ENCODE data around the gene ATP5PO. TPM values are rescaled to one million over a fixed set of nuclear protein-coding genes. Genes with fewer than 3 reads are reported as not detected.
"Not testable (repeated sequence)": the region's sequence is repeated elsewhere in the genome, so short reads cannot be mapped to it uniquely, and the experiment has no call there.

ATP5PO gene
- total RNA-seq, 3 donors from 2014 or later (not counting 1 experiment from before 2014, with no cell fraction given), result 80.4 to 95.4 (median 94.9) TPM

- Histone ChIP-seq H3K27me3 (ENCODE audit: control insufficient read depth, insufficient read depth, low read length) (no peaks in the 10 kb centered on the region), H3K4me1 (ENCODE audit: control insufficient read depth, insufficient read depth, low read length) (no peaks in the 10 kb centered on the region), H3K9me3 (ENCODE audit: control insufficient read depth, insufficient read depth, low read length) (no peaks in the 10 kb centered on the region), H3K27ac (ENCODE audit: low read length) (no peak overlapping the region), H3K4me3 (ENCODE audit: low read length) (no peak overlapping the region), H3K36me3 (ENCODE audit: control insufficient read depth, insufficient read depth, low read length) (no peaks in the 10 kb centered on the region)
- Mint-ChIP-seq H3K4me3 (no peak overlapping the region), H3K27ac (no peak overlapping the region), H3K4me1 (peaks cover 0 to 5% of the 10 kb centered on the region in 2 donors), H3K36me3 (no peaks in the 10 kb centered on the region), H3K27me3 (ENCODE audit: low read depth in 2 of 2) (peaks cover 3 to 15% of the 10 kb centered on the region in 2 donors), H3K9me3 (no peaks in the 10 kb centered on the region)
- ATAC-seq (no peak), DNase-seq (no peak)
- intact Hi-C loops (cut with micrococcal nuclease), result no loop called here
- no peak for TF ChIP-seq CTCF (IDR thresholded peaks at IDR 0.05)
- WGBS (ENCODE audit: insufficient coverage), result 87% methylated on average over 2 of the region's 2 CpGs
Observed at GRCh38 chr21:33866826-33867225, 48.8 kb downstream of the ATP5PO start.

GRCh38 chr21:33865996-33866575, 49.5 kb downstream of the ATP5PO start:
- no peaks in the 10 kb centered on the region for H3K9me3 Mint-ChIP-seq
- Histone ChIP-seq H3K9me3 (ENCODE audit: control insufficient read depth, insufficient read depth, low read length) (no peaks in the 10 kb centered on the region), H3K27me3 (ENCODE audit: control insufficient read depth, insufficient read depth, low read length) (no peaks in the 10 kb centered on the region), H3K4me3 (ENCODE audit: low read length) (no peak overlapping the region), H3K4me1 (ENCODE audit: control insufficient read depth, insufficient read depth, low read length) (no peaks in the 10 kb centered on the region), H3K27ac (ENCODE audit: low read length) (no peak overlapping the region), H3K36me3 (ENCODE audit: control insufficient read depth, insufficient read depth, low read length) (no peaks in the 10 kb centered on the region)
- H3K4me3 Mint-ChIP-seq, result no peak overlapping the region
- intact Hi-C loops (cut with micrococcal nuclease), result no loop called here
- H3K4me1 Mint-ChIP-seq, result peaks cover 0 to 5% of the 10 kb centered on the region in 2 donors
- no peak for ATAC-seq
- 81% methylated on average over 8 of the region's 8 CpGs for WGBS (ENCODE audit: insufficient coverage)
- DNase-seq, result no peak
- H3K27ac Mint-ChIP-seq, result no peak overlapping the region
- no peak for TF ChIP-seq CTCF (IDR thresholded peaks at IDR 0.05)
- H3K36me3 Mint-ChIP-seq, result no peaks in the 10 kb centered on the region
- peaks cover 4 to 15% of the 10 kb centered on the region in 2 donors for H3K27me3 Mint-ChIP-seq (ENCODE audit: low read depth in 2 of 2)

GRCh38 chr21:33865176-33865575, 50.4 kb downstream of the ATP5PO start:
- no peaks in the 10 kb centered on the region for H3K36me3 ChIP-seq (ENCODE audit: control insufficient read depth, insufficient read depth, low read length)
- no peak overlapping the region for H3K27ac Mint-ChIP-seq
- H3K4me3 Mint-ChIP-seq, result no peak overlapping the region
- no peak overlapping the region for H3K27ac ChIP-seq (ENCODE audit: low read length)
- H3K4me1 ChIP-seq (ENCODE audit: control insufficient read depth, insufficient read depth, low read length), result no peaks in the 10 kb centered on the region
- 93% methylated on average over 9 of the region's 9 CpGs for WGBS (ENCODE audit: insufficient coverage)
- DNase-seq, result no peak
- intact Hi-C loops (cut with micrococcal nuclease), result no loop called here
- no peak for ATAC-seq
- H3K4me3 ChIP-seq (ENCODE audit: low read length), result no peak overlapping the region
- peaks cover 6 to 15% of the 10 kb centered on the region in 2 donors for H3K27me3 Mint-ChIP-seq (ENCODE audit: low read depth in 2 of 2)
- no peak for TF ChIP-seq CTCF (IDR thresholded peaks at IDR 0.05)
- H3K9me3 Mint-ChIP-seq, result no peaks in the 10 kb centered on the region
- no peaks in the 10 kb centered on the region for H3K36me3 Mint-ChIP-seq
- H3K9me3 ChIP-seq (ENCODE audit: control insufficient read depth, insufficient read depth, low read length), result no peaks in the 10 kb centered on the region
- H3K4me1 Mint-ChIP-seq, result peaks cover 0 to 5% of the 10 kb centered on the region in 2 donors
- H3K27me3 ChIP-seq (ENCODE audit: control insufficient read depth, insufficient read depth, low read length), result no peaks in the 10 kb centered on the region

DNA sequence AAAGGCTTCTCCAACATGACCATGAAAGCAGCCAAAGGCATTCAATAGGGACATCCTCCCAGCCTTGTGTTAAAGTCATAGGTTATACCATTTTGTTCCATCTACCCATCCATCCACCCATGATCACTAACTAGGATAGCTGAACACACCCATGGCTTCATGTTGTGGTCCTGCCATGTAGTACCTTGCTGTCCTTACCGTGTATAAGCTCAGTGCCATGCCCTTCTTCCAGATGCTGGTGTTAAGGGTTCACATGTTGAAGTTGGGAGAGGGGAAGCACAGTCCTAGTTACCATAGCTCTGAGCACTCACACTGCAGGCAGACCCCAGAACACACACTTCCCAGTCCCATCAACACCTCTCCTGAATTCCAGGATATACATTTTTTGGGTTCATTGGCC, 51.5 kb downstream of the ATP5PO start:
- Mint-ChIP-seq H3K4me1 (peaks cover 0 to 5% of the 10 kb centered on the region in 2 donors), H3K27ac (no peak overlapping the region), H3K36me3 (no peaks in the 10 kb centered on the region), H3K9me3 (no peaks in the 10 kb centered on the region), H3K4me3 (no peak overlapping the region), H3K27me3 (ENCODE audit: low read depth in 2 of 2) (peaks cover 6 to 15% of the 10 kb centered on the region in 2 donors)
- H3K27me3 ChIP-seq (ENCODE audit: control insufficient read depth, insufficient read depth, low read length), result no peaks in the 10 kb centered on the region
- DNase-seq (no peak), ATAC-seq (no peak)
- no peak overlapping the region for H3K27ac ChIP-seq (ENCODE audit: low read length)
- H3K4me3 ChIP-seq (ENCODE audit: low read length), result no peak overlapping the region
- H3K4me1 ChIP-seq (ENCODE audit: control insufficient read depth, insufficient read depth, low read length), result no peaks in the 10 kb centered on the region
- intact Hi-C loops (cut with micrococcal nuclease), result no loop called here
- WGBS (ENCODE audit: insufficient coverage), result 88% methylated on average over 1 of the region's 1 CpG
- no peak for TF ChIP-seq CTCF (IDR thresholded peaks at IDR 0.05)
- no peaks in the 10 kb centered on the region for H3K36me3 ChIP-seq (ENCODE audit: control insufficient read depth, insufficient read depth, low read length)
- H3K9me3 ChIP-seq (ENCODE audit: control insufficient read depth, insufficient read depth, low read length), result no peaks in the 10 kb centered on the region

DNA sequence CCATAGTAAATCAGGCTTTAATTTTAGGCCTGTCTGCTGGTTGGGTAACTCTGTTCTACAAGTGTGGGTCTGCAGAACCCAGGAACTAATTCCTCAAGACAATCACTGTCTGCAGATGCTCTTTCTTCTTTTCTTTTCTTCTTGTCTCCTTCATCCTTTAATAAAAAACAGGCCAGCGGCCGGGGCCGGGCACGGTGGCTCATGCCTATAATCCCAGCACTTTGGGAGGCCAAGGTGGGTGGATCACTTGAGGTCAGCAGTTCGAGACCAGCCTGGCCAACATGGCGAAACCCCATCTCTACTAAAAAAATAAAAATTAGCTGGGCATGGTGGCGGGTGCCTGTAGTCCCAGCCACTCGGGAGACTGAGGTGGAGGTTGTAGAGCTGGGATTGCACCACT, 52.4 kb downstream of the ATP5PO start:
- H3K4me1 ChIP-seq (ENCODE audit: control insufficient read depth, insufficient read depth, low read length); H3K4me3 ChIP-seq (ENCODE audit: low read length); H3K4me1 Mint-ChIP-seq; H3K9me3 ChIP-seq (ENCODE audit: control insufficient read depth, insufficient read depth, low read length); H3K4me3 Mint-ChIP-seq; H3K36me3 Mint-ChIP-seq; H3K36me3 ChIP-seq (ENCODE audit: control insufficient read depth, insufficient read depth, low read length); intact Hi-C loops (cut with micrococcal nuclease); ATAC-seq; DNase-seq; H3K27ac ChIP-seq (ENCODE audit: low read length); H3K27me3 ChIP-seq (ENCODE audit: control insufficient read depth, insufficient read depth, low read length); H3K9me3 Mint-ChIP-seq; H3K27ac Mint-ChIP-seq: not testable (repeated sequence)
- peaks cover 6 to 15% of the 10 kb centered on the region in 2 donors for H3K27me3 Mint-ChIP-seq (ENCODE audit: low read depth in 2 of 2)
- WGBS (ENCODE audit: insufficient coverage), result 98% methylated on average over 5 of the region's 8 CpGs

All from natural killer cell (primary cell).